PC-9 (cell line): ENCODE results near the gene ZNF516. TPM values are rescaled to one million over a fixed set of nuclear protein-coding genes. Genes with fewer than 3 reads are reported as not detected.

Source experiments
- BruUV-seq: library from RNA; stranded (reverse); fragments of 400-500 nt; replicated peaks from 2 replicates; lab custom pipeline; 2021; lab: Mats Ljungman, UMichigan
- CTCF ChIA-PET: fragments of 300-600 bp; sonication (Branson Sonifier 250); formaldehyde crosslinking; loops from one replicate; lab custom pipeline; 2022; ENCODE audit warnings: antibody characterized with exemption; lab: Charles Lee
- POLR2A ChIA-PET: fragments of 300-600 bp; sonication (Branson Sonifier 250); formaldehyde crosslinking; loops from one replicate; lab custom pipeline; 2022; ENCODE audit warnings: antibody characterized with exemption; ENCODE audit not compliant: unreplicated experiment; lab: Charles Lee
- DNase-seq, 2 experiments: peaks; one replicate each; pipeline versions ENCODE4 v3.0.0 to v3.0.0-alpha.2; 2015 to 2022; ENCODE audit warnings: mixed read lengths in 1 of 2
- H2AFZ ChIP-seq: fragments of 200-600 bp; sonication (generic); 2 replicates; pipeline ENCODE4 v1.8.1; 2017; ENCODE audit warnings: antibody characterized with exemption
- H3F3A ChIP-seq: fragments of 200-600 bp; sonication (generic); 2 replicates; pipeline ENCODE4 v1.8.1; 2017; ENCODE audit warnings: antibody characterized with exemption, mild to moderate bottlenecking, low read depth; ENCODE audit not compliant: insufficient read depth
- H3K27ac ChIP-seq: fragments of 200-600 bp; sonication (generic); 2 replicates; pipeline ENCODE4 v1.6.1; 2016; ENCODE audit warnings: mixed run types
- H3K27me3 ChIP-seq: fragments of 200-600 bp; sonication (generic); 2 replicates; pipeline ENCODE4 v1.6.1; 2016; ENCODE audit warnings: low read depth, mixed run types; ENCODE audit not compliant: insufficient read depth
- H3K36me3 ChIP-seq: fragments of 200-600 bp; sonication (generic); 2 replicates; pipeline ENCODE4 v1.6.1; 2016; ENCODE audit warnings: low read depth, mixed run types
- H3K4me1 ChIP-seq: fragments of 200-600 bp; sonication (generic); replicated peaks from 2 replicates; pipeline ENCODE4 v1.6.1; 2016; ENCODE audit warnings: mixed run types; ENCODE audit not compliant: insufficient read depth
- H3K4me2 ChIP-seq: fragments of 200-600 bp; sonication (generic); 2 replicates; pipeline ENCODE4 v1.6.1; 2017; ENCODE audit warnings: mixed run types
- H3K4me3 ChIP-seq: fragments of 200-600 bp; sonication (generic); 2 replicates; pipeline ENCODE4 v1.6.1; 2016; ENCODE audit warnings: mixed run types
- H3K79me2 ChIP-seq: fragments of 200-600 bp; sonication (generic); 2 replicates; pipeline ENCODE4 v1.6.1; 2017; ENCODE audit warnings: low read depth, mixed run types
- H3K9me2 ChIP-seq: fragments of 200-600 bp; sonication (generic); 2 replicates; pipeline ENCODE4 v1.8.1; 2017; ENCODE audit warnings: mild to moderate bottlenecking; ENCODE audit not compliant: insufficient read depth
- H3K9me3 ChIP-seq: fragments of 200-600 bp; sonication (generic); 2 replicates; pipeline ENCODE4 v1.8.1; 2016; ENCODE audit warnings: low read depth; ENCODE audit not compliant: insufficient read depth
- H4K20me1 ChIP-seq: fragments of 200-600 bp; sonication (generic); 2 replicates; pipeline ENCODE4 v1.8.1; 2017; ENCODE audit not compliant: insufficient read depth
- EZH2 ChIP-seq: fragments of 200-600 bp; sonication (generic); IDR thresholded peaks from 2 replicates; pipeline ENCODE4 v1.8.0; 2017; ENCODE audit warnings: antibody characterized with exemption, low read depth
- intact Hi-C: fragments of 100-400 bp; cut with micrococcal nuclease; formaldehyde crosslinking; loops from one replicate; pipeline ENCODE4 v1.10.0; 2022; ENCODE audit not compliant: unreplicated experiment
- total RNA-seq: library from RNA; stranded (reverse); gene quantifications from 2 replicates; pipeline ENCODE4 v1.2.3, GENCODE V29; 2021
- TF ChIP-seq, protein P1 (sequence below): fragments of 200-600 bp; sonication (generic); conservative IDR thresholded peaks from 2 replicates; pipeline ENCODE4 v1.6.1; 2017; ENCODE audit warnings: mixed run types, antibody characterized with exemption, mild to moderate bottlenecking, moderate library complexity

ZNF516 gene
- total RNA-seq, 1 experiment from 2014 or later = 32.7 TPM

DNA sequence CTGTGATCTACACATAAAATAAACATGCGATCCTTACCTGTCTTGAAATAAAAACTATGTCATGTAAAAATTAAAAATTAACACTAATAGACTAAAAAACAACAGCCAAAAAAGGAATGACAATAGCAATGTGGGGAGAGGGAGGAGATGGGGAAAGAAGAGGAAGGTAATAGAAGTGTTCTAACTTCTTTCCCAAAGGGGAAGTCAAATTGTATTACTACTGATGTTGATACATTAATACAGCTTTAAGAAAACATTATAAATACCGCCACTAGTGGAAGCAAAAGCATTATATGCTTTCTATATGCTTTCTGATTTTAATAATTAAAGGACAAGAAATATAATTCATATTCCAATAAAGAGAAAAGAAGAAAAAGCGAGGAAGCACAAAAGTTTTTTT, 22.2 kb downstream of the ZNF516 start:
- Histone ChIP-seq H3F3A (peaks cover 27% of the 10 kb centered on the region), H3K9me3 (no peaks in the 10 kb centered on the region), H3K4me3 (no peak overlapping the region), H3K79me2 (peaks cover 73% of the 10 kb centered on the region), H3K27me3 (no peaks in the 10 kb centered on the region), H2AFZ (no peak overlapping the region), H3K27ac (no peak overlapping the region), H3K9me2 (no peaks in the 10 kb centered on the region), H3K36me3 (no peaks in the 10 kb centered on the region; the same call in 1 of the 2 replicates), H3K4me1 (peaks cover 34% of the 10 kb centered on the region), H4K20me1 (peaks cover 9% of the 10 kb centered on the region), H3K4me2 (no peak overlapping the region)
- CTCF ChIA-PET = no interaction called here
- BruUV-seq = no TSS peak
- POLR2A ChIA-PET = no interaction called here
- no peak for TF ChIP-seq EZH2
- TF ChIP-seq, protein P1, sequence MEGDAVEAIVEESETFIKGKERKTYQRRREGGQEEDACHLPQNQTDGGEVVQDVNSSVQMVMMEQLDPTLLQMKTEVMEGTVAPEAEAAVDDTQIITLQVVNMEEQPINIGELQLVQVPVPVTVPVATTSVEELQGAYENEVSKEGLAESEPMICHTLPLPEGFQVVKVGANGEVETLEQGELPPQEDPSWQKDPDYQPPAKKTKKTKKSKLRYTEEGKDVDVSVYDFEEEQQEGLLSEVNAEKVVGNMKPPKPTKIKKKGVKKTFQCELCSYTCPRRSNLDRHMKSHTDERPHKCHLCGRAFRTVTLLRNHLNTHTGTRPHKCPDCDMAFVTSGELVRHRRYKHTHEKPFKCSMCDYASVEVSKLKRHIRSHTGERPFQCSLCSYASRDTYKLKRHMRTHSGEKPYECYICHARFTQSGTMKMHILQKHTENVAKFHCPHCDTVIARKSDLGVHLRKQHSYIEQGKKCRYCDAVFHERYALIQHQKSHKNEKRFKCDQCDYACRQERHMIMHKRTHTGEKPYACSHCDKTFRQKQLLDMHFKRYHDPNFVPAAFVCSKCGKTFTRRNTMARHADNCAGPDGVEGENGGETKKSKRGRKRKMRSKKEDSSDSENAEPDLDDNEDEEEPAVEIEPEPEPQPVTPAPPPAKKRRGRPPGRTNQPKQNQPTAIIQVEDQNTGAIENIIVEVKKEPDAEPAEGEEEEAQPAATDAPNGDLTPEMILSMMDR = no peak
- no peak for DNase-seq
- intact Hi-C loops = no loop called here

DNA sequence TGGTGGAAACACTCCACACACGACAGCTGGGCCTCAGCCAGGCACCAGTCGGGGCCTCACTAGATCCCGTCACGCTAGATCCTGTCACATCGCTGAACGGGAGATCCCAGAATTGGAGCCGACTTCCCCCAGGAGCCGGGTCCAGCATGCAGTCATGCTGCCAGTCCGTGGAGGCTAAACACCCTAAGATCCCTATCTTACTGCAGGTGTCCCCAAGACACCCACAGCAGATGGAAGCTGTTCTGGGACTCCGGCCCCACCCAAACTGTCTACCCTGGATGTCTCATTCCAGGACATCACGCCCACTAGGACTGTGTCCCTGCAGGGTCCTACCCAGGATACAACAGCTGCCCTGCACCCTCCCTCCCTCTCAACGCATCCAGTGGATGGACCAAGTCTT, 23.4 kb downstream of the ZNF516 start:
- Histone ChIP-seq H3K4me3 (no peak overlapping the region), H3K4me2 (no peak overlapping the region), H3K79me2 (peaks cover 71% of the 10 kb centered on the region), H3K27ac (no peak overlapping the region), H4K20me1 (peaks cover 9% of the 10 kb centered on the region), H3K27me3 (no peaks in the 10 kb centered on the region), H3K36me3 (no peaks in the 10 kb centered on the region; the same call in 1 of the 2 replicates), H3K9me2 (no peaks in the 10 kb centered on the region), H3F3A (peaks cover 14% of the 10 kb centered on the region), H3K4me1 (peaks cover 25% of the 10 kb centered on the region), H3K9me3 (no peaks in the 10 kb centered on the region), H2AFZ (no peak overlapping the region)
- TF ChIP-seq, protein P1 = no peak
- TF ChIP-seq EZH2 = no peak
- no peak for DNase-seq
- ChIA-PET CTCF (no interaction called here), POLR2A (no interaction called here)
- BruUV-seq = no TSS peak
- intact Hi-C loops = no loop called here

DNA sequence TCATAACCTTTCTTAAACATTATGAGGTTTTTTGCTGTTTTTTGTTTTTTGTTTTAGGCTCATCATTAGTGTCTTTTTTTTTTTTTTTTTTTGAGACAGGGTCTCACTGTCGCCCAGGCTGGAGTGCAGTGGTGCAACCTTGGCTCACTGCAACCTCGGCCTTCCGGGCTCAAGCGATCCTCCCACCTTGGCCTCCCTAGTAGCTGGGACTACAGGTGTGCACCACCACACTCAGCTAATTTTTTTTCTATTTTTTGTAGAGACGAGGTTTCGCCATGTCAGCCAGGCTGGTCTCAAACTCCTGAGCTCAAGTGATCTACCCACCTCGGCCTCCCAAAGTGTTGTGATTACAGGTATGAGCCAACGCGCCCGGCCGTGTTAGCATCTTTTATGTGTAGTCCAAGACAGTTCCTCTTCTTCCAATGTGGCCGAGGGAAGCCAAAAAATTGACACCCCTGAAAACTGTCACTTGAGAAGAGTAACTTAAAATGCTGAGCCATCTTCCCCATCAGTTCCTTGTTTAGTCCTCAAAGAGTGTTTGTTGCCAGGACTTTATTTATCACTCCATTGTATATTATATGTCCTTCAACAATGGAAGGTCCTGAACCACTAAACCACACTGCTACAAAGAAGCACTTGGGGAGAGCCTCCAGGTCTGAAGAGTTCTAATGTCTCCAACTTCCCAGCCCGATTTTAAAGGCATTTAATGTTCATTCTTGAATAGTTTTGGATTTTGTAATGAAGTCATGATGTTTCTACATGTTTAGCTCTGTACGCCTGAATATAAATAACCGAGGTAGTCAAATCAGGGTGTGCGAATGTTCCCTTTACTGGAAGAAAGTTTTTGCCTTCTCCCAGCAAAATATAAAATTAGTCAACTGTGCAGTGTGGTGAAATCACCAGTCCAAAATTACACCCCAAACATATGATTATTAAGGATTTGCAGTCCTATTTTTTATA, 26.4 kb downstream of the ZNF516 start:
- ChIA-PET CTCF (no interaction called here), POLR2A (no interaction called here)
- Histone ChIP-seq H3K27ac (no peak overlapping the region), H3K4me1 (no peaks in the 10 kb centered on the region), H3K4me2 (no peak overlapping the region), H3K9me2 (no peaks in the 10 kb centered on the region), H3F3A (no peaks in the 10 kb centered on the region), H3K4me3 (no peak overlapping the region), H3K9me3 (no peaks in the 10 kb centered on the region), H4K20me1 (peaks cover 14% of the 10 kb centered on the region), H3K79me2 (peaks cover 42% of the 10 kb centered on the region), H3K27me3 (no peaks in the 10 kb centered on the region), H3K36me3 (no peaks in the 10 kb centered on the region; the same call in 1 of the 2 replicates), H2AFZ (no peak overlapping the region)
- no peak for DNase-seq
- intact Hi-C loops = no loop called here
- TF ChIP-seq, protein P1 = no peak
- no peak for TF ChIP-seq EZH2
- BruUV-seq = no TSS peak
